ENCODE results near the gene SLC51A. TPM values are rescaled to one million over a fixed set of nuclear protein-coding genes. Genes with fewer than 3 reads are reported as not detected.

Gene SLC51A
- total RNA-seq, 2 donors from 2014 or later = 2.1 to 65.1 TPM

DNA sequence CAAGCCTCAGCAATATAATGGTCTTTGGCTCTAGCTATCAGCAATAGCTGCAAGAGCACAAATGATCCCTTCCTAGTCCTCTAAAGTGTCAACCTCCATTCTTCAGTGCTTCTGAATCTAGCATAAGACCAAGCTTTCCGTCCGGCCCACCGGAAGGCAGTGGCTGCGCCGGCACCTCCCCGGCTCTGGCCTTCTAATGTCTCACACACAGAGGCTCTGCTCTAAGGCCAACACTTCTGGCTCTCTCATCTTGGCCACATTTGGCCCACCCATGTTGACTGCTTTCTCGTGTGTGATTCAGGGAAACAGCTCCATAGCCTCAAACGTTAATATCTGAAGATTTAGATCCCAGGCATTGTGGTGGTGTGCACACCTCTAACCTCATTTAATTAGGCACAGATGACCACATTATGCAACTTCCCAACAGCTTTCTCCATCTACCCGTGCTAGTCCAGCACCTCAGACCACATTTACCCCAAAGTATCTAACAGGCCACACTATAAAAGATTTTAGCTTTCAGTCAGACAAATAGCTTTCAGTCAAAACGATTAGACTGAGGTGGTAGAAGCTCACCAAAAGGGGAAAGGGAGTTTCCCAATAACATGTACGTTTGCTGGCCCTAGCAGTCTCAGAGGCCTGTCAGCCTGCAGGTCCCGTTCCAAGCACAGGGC, 19.3 kb downstream of the SLC51A start:
- Histone ChIP-seq H3K9me3 (no peaks in the 10 kb centered on the region), H3K36me3 (peaks cover 4% of the 10 kb centered on the region), H3K9ac (ENCODE audit: low read depth in 2 of 2, low read length in 2 of 2) (no peak overlapping the region), H3K27ac (no peak overlapping the region), H3K4me3 (no peak overlapping the region), H3K4me1 (no peaks in the 10 kb centered on the region), H3K27me3 (no peaks in the 10 kb centered on the region)
- intact Hi-C loops (cut with DNase I) = no loop called here
- TF ChIP-seq, protein P1, sequence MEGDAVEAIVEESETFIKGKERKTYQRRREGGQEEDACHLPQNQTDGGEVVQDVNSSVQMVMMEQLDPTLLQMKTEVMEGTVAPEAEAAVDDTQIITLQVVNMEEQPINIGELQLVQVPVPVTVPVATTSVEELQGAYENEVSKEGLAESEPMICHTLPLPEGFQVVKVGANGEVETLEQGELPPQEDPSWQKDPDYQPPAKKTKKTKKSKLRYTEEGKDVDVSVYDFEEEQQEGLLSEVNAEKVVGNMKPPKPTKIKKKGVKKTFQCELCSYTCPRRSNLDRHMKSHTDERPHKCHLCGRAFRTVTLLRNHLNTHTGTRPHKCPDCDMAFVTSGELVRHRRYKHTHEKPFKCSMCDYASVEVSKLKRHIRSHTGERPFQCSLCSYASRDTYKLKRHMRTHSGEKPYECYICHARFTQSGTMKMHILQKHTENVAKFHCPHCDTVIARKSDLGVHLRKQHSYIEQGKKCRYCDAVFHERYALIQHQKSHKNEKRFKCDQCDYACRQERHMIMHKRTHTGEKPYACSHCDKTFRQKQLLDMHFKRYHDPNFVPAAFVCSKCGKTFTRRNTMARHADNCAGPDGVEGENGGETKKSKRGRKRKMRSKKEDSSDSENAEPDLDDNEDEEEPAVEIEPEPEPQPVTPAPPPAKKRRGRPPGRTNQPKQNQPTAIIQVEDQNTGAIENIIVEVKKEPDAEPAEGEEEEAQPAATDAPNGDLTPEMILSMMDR (IDR thresholded peaks at IDR 0.05) = no peak
- DNase-seq = no peak

DNA sequence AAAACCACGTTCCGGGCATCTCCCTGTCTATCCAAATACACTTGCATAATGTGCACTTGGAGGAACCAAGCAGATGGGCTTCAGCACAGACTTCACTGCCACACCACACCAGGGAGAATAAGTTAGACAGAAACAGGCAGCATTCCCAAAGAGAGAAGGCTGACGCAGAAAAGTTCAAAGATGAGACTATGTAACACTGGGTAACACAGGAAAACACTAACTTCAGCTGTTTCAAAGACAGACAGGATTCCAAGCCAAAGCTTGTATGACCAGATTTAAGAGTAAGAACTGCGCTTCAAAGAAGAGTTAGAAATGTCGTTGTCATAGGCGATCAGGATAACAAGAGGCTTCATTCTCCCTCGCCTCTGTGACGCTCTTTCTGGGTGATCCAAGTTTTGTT, 19.9 kb downstream of the SLC51A start:
- Histone ChIP-seq H3K27me3 (no peaks in the 10 kb centered on the region), H3K36me3 (peaks cover 4% of the 10 kb centered on the region), H3K4me1 (no peaks in the 10 kb centered on the region), H3K9ac (ENCODE audit: low read depth in 2 of 2, low read length in 2 of 2) (no peak overlapping the region), H3K9me3 (no peaks in the 10 kb centered on the region), H3K27ac (no peak overlapping the region), H3K4me3 (no peak overlapping the region)
- TF ChIP-seq, protein P1 (IDR thresholded peaks at IDR 0.05) = no peak
- DNase-seq = no peak
- intact Hi-C loops (cut with DNase I) = no loop called here

DNA sequence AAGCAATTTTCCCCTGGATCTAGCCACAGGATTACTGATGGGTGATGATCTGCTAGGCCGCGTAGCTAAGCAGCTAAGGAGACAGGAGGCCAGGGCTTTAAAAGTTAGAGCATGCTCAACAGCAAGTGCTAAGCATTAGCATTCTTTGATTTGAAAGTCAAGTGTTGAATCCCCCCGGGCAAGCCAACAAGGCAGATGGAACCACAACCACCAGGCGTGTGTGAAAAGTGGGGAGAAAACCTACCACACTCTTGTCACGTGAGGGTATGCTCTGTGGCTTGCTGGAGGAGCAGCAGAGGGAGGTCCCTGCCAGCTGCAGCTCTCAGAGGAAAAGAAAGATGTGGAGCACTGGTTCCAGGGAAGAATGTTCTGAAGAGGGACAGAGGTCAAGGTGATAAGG, 20.9 kb downstream of the SLC51A start:
- Histone ChIP-seq H3K4me1 (no peaks in the 10 kb centered on the region), H3K4me3 (no peak overlapping the region), H3K9ac (ENCODE audit: low read depth in 2 of 2, low read length in 2 of 2) (no peak overlapping the region), H3K9me3 (no peaks in the 10 kb centered on the region), H3K27me3 (no peaks in the 10 kb centered on the region), H3K27ac (no peak overlapping the region), H3K36me3 (peaks cover 4% of the 10 kb centered on the region)
- TF ChIP-seq, protein P1 (IDR thresholded peaks at IDR 0.05) = no peak
- intact Hi-C loops (cut with DNase I) = no loop called here
- no peak for DNase-seq

DNA sequence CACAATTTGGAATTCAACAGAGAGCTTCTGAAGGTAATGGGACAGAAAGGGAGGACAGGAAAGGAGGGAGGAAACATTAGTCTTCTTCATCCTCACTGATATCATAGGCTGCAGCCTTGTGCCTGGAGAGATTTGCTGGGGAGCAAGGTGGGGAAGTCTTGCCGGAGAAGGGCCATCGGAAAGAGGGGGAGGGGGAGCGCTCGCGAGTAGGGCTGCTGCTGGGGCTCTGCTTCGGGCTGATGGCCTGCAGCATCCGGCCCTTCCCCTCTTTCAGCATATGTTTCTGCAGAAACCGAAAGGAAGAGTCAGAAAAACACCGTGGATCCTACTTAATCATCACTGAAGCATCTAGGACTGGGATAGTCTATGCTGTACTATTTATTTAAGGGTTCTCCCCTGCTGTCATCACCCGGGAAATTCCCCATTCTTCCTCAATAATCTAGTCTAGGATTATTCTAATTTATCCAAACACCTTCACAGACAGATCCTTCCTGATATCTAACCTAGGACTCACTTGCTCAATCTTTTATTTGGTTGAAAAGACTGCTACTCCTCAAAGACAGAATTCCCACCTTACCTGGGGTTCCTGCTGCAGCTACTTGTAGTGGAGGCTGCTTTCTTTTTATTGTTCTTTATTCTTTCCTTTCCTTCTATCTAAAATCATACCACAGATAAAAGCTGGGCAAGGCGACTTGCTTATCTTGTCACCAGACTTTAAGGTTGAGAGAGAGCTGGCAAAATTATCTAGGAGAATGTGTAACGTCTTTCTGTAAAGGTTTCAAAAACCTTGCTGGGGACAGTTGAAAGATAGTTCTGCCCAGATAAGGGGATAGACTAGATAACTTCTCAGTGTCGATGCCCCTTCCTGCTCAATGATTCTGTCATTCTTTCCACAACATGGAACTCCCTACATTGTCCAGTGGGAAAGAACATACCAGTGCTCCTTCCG, 22.6 kb downstream of the SLC51A start:
- peaks cover 4% of the 10 kb centered on the region for H3K36me3 ChIP-seq
- TF ChIP-seq, protein P1 (IDR thresholded peaks at IDR 0.05) = no peak
- H3K9me3 ChIP-seq = no peaks in the 10 kb centered on the region
- no peak overlapping the region for H3K4me3 ChIP-seq
- intact Hi-C loops (cut with DNase I) = no loop called here
- no peak overlapping the region for H3K27ac ChIP-seq
- no peak overlapping the region for H3K9ac ChIP-seq (ENCODE audit: low read depth in 2 of 2, low read length in 2 of 2)
- DNase-seq = no peak
- H3K4me1 ChIP-seq = no peaks in the 10 kb centered on the region
- no peaks in the 10 kb centered on the region for H3K27me3 ChIP-seq

DNA sequence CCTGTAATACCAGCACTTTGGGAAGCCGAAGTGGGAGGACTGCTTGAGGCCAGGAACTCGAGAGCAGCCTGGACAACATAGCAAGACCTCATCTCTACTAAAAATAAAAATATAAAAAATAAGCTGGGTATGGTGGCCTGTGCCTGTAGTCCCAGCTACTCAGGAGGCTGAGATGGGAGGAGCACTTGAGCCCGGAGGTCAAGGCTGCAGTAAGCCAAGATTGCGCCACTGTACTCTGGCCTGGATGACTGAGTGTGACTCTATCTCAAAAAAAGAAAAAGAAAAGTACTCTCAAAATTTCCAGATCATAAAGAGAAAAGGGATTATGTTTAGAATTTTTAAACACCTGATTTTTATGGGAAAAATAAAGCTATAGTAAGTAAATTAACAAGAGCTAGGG, 24.1 kb downstream of the SLC51A start:
- no peak overlapping the region for H3K4me3 ChIP-seq
- H3K4me1 ChIP-seq = no peaks in the 10 kb centered on the region
- no peaks in the 10 kb centered on the region for H3K27me3 ChIP-seq
- intact Hi-C loops (cut with DNase I) = no loop called here
- no peaks in the 10 kb centered on the region for H3K9me3 ChIP-seq
- TF ChIP-seq, protein P1 (IDR thresholded peaks at IDR 0.05) = no peak
- H3K27ac ChIP-seq = no peak overlapping the region
- H3K9ac ChIP-seq (ENCODE audit: low read depth in 2 of 2, low read length in 2 of 2) = no peak overlapping the region
- DNase-seq = no peak
- peaks cover 4% of the 10 kb centered on the region for H3K36me3 ChIP-seq
